HFFc6 (cell line): ENCODE data around the gene CCR9. TPM values are rescaled to one million over a fixed set of nuclear protein-coding genes. Genes with fewer than 3 reads are reported as not detected.

Source experiments
- DNase-seq: peaks from one replicate; pipeline ENCODE4 v3.0.0-alpha.2; 2018
- H3K27ac Mint-ChIP-seq: 2 replicates; pipeline ENCODE4 v1.8.0; 2020; ENCODE audit warnings: mild to moderate bottlenecking, mixed read lengths
- H3K27me3 Mint-ChIP-seq: 2 replicates; pipeline ENCODE4 v1.8.0; 2021; ENCODE audit warnings: mild to moderate bottlenecking, moderate library complexity, mixed read lengths; ENCODE audit not compliant: insufficient read depth
- H3K36me3 Mint-ChIP-seq: 2 replicates; pipeline ENCODE4 v1.8.0; 2021; ENCODE audit warnings: low read depth, mixed read lengths
- H3K4me1 Mint-ChIP-seq: 2 replicates; pipeline ENCODE4 v1.8.0; 2020; ENCODE audit warnings: low read depth, mixed read lengths
- H3K4me3 Mint-ChIP-seq: 2 replicates; pipeline ENCODE4 v1.8.0; 2020; ENCODE audit warnings: mild to moderate bottlenecking, moderate library complexity, mixed read lengths
- H3K9me3 Mint-ChIP-seq: 2 replicates; pipeline ENCODE4 v1.8.0; 2020; ENCODE audit warnings: mild to moderate bottlenecking, mixed read lengths
- total RNA-seq, 6 experiments: library from RNA; stranded (reverse); fragmentation: NEBNext Ultra II Directional; extraction: Animal tissue kit (Norgen Biotek cat#: 25700); gene quantifications; 2 replicates in 1 of 6; 3 replicates in 5 of 6; pipeline ENCODE4 v1.2.3, GENCODE V29; 2021
- TF ChIP-seq, protein P1 (sequence below): fragments of 200-600 bp; sonication (generic); IDR thresholded peaks from 2 replicates; pipeline ENCODE4 v1.5.0; 2021; ENCODE audit warnings: antibody characterized with exemption, mild to moderate bottlenecking

CCR9 gene
- total RNA-seq, 6 experiments from 2014 or later = not detected

DNA sequence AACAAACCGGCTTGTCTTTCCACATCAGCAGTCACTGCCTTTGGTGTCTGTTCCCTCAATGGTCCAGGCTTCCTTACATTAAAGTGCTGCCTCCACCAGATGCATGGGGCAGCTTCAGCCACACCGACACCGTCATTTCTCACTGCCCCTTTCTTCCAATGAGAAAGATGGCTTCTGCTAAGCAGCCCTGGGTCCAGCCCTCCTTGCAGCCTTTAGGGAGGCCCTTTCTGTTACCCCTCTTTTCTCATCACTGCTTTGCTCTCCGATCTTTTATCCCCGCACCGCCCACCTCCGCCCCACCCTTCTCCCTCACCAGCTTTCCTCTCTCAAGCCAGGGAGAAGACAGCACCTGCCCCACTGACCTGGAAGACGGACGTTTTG, 28.7 kb downstream of the CCR9 start:
- peaks cover 4% of the 10 kb centered on the region for H3K27me3 Mint-ChIP-seq
- no peaks in the 10 kb centered on the region for H3K9me3 Mint-ChIP-seq
- H3K27ac Mint-ChIP-seq = no peak overlapping the region
- peaks cover 15% of the 10 kb centered on the region for H3K4me1 Mint-ChIP-seq
- H3K36me3 Mint-ChIP-seq = peaks cover 7% of the 10 kb centered on the region; the same call in 1 of the 2 replicates
- H3K4me3 Mint-ChIP-seq = no peak overlapping the region; the same call in 1 of the 2 replicates
- TF ChIP-seq, protein P1, sequence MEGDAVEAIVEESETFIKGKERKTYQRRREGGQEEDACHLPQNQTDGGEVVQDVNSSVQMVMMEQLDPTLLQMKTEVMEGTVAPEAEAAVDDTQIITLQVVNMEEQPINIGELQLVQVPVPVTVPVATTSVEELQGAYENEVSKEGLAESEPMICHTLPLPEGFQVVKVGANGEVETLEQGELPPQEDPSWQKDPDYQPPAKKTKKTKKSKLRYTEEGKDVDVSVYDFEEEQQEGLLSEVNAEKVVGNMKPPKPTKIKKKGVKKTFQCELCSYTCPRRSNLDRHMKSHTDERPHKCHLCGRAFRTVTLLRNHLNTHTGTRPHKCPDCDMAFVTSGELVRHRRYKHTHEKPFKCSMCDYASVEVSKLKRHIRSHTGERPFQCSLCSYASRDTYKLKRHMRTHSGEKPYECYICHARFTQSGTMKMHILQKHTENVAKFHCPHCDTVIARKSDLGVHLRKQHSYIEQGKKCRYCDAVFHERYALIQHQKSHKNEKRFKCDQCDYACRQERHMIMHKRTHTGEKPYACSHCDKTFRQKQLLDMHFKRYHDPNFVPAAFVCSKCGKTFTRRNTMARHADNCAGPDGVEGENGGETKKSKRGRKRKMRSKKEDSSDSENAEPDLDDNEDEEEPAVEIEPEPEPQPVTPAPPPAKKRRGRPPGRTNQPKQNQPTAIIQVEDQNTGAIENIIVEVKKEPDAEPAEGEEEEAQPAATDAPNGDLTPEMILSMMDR = no peak
- DNase-seq = no peak

DNA sequence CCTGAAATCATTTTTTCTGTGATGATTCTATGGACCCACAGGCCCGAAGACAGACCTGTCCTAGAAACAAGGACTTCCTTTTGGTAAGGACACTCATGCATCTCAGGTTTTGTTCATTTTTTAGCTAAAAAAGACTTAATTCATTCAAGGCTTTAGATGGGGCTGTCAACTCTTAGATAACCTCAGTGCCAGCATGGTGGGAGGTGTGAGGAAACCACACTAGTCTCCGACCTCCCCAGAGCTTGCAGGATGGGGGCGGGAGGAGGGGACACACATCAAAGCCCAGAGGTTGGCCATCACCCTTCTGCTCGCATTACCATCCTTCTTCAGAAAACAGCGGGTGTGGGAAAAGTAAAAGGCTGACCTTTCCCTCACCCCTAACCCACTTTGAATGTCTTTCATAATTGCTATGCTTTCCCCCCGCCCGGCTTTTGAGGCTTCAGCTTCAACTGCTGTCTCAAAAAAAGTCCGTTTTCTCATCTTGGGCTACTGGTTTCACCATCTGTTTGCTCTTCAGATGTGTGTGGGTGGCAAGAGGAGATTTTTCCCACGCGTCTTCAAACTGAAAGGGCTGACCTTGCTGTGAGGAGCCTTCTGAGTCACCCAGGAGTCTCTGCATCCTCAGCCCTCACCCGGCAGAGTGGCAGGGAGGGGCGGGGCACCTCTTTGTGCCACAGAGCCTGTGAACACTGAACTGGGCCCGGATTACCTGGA, 29.3 kb downstream of the CCR9 start:
- Mint-ChIP-seq H3K4me1 (peaks cover 15% of the 10 kb centered on the region), H3K36me3 (peaks cover 7% of the 10 kb centered on the region; the same call in 1 of the 2 replicates), H3K27ac (peak overlapping the region; percentile 83), H3K9me3 (no peaks in the 10 kb centered on the region), H3K4me3 (peak overlapping the region; percentile 83), H3K27me3 (peaks cover 4% of the 10 kb centered on the region)
- TF ChIP-seq, protein P1 = no peak
- peak; percentile 77 for DNase-seq

DNA sequence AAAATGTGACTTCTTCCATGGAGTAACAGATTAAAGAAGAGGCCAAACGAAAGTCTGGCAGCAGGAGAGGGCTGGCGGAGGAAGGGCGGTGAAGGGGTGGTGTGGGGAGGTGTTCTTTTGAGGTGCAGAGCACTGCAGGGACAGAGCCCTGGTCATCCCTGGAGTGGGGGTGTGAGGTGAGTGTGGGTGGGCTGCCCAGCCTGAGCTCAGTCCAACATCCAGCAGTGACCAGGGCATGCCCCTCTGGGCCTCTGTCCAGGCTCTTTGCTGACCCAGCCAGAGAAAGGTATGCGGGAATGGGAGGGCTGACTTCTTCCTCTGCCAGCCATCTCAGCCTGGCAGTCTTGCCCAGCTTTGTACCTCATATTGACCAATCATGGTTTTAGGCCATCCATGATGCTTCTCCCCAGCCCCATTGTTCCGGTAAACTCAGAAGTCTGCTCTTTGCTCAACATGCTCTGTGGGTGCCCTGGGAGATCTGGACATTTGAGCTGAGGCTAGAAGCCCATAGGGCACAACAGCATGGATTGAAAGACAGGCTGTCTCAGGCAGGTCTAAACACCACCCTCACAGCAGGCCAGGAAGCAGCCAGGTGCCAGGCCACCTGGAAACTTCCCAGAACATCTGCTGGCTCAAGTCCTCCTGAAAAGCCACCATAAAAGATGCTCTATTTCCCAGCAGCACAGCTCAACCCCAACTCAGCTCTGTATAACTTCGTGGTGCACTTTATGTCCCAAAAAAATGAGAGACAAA, 31.0 kb downstream of the CCR9 start:
- TF ChIP-seq, protein P1 = no peak
- no peak overlapping the region for H3K4me3 Mint-ChIP-seq
- H3K36me3 Mint-ChIP-seq = peaks cover 16% of the 10 kb centered on the region
- DNase-seq = no peak
- no peak overlapping the region for H3K27ac Mint-ChIP-seq
- H3K27me3 Mint-ChIP-seq = peaks cover 3% of the 10 kb centered on the region
- H3K4me1 Mint-ChIP-seq = peaks cover 15% of the 10 kb centered on the region
- H3K9me3 Mint-ChIP-seq = no peaks in the 10 kb centered on the region

DNA sequence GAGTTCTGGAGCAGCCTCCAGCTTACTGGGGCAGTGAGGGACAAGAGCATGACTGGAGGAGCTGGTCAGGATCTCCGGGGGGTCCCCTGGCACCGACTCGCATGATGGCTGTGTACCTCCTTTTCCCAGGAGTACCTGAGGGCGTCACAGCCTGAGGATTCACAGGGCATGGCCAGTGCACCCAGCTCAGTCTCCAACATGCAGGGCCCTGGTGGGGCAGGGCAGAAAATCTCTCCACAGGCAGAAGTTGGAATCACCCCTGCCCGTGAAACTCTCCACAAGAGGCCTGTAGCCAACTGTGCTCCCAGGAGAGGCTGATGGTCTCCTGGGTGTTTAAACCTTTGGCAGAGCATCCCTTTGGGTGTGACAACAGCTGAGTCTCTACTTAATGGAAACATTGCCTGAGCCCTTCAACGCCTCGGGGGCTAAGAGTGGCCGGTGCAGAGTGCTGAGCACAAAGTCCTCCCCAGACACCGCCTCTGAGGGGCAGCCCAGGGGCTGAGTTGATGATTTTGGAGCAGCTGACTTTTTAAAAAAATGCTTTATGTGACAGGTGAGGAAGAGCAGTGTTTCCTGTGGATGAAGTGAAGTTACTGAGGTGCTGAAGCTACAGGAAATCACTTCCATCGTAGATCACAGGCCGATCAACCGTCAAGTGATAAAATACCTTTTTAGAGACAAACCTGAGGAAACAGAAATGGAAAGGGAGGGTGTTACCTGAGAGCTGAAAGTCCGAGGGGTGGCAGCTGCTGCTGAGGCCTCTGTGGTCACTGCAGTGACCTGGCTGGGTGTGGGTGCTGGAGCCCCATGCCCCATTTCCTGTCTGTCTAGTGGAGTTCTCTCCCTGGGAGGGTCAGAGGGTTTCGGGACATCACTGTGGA, 35.1 kb downstream of the CCR9 start:
- TF ChIP-seq, protein P1 = no peak
- H3K36me3 Mint-ChIP-seq = peaks cover 36% of the 10 kb centered on the region
- H3K27ac Mint-ChIP-seq = no peak overlapping the region
- no peak for DNase-seq
- H3K4me1 Mint-ChIP-seq = peaks cover 14% of the 10 kb centered on the region
- H3K9me3 Mint-ChIP-seq = no peaks in the 10 kb centered on the region
- H3K27me3 Mint-ChIP-seq = peaks cover 3% of the 10 kb centered on the region
- H3K4me3 Mint-ChIP-seq = no peak overlapping the region

DNA sequence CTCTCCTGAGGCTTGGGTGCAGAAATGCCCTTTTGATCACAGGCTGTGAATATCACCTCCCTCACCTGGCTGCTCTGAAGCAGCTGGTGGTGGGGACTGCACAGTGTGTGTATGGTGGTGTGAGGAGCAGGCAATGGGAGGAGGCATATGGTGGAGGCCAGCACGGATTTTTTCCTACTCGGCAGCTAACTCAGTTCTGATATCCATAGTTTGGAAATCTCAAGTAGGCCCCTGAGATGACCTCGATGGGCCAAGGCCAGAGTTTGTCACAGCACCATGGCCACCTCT, 35.6 kb downstream of the CCR9 start:
- H3K4me3 Mint-ChIP-seq = no peak overlapping the region
- DNase-seq = no peak
- H3K4me1 Mint-ChIP-seq = peaks cover 15% of the 10 kb centered on the region
- no peaks in the 10 kb centered on the region for H3K9me3 Mint-ChIP-seq
- H3K27me3 Mint-ChIP-seq = peaks cover 3% of the 10 kb centered on the region
- peaks cover 39% of the 10 kb centered on the region for H3K36me3 Mint-ChIP-seq
- TF ChIP-seq, protein P1 = no peak
- H3K27ac Mint-ChIP-seq = no peak overlapping the region
